Measurements from ENCODE around the gene ADAM17. TPM values are rescaled to one million over a fixed set of nuclear protein-coding genes. Genes with fewer than 3 reads are reported as not detected.
A peak's percentile ranks its signal among the peaks of the same experiment; 100 is the strongest.

Gene ADAM17
- total and polyA plus RNA-seq, 2 of the 13 experiments (the other 11 are each of a cell fraction or from before 2014, with no cell fraction given): 6.5 to 33.4 TPM

- TF ChIP-seq PHF20 (CRISPR knock-in tag; IDR thresholded peaks at IDR 0.05) (0 out of 2 replicates have a peak, but pooled peaks have one; percentile 36), NPAS2 (CRISPR knock-in tag; IDR thresholded peaks at IDR 0.05; ENCODE audit: borderline replicate concordance) (no peak), ZNF83 (CRISPR knock-in tag; IDR thresholded peaks at IDR 0.05; ENCODE audit: borderline replicate concordance) (no peak), AHR (CRISPR knock-in tag; IDR thresholded peaks at IDR 0.05) (no peak), SPEN (CRISPR knock-in tag; IDR thresholded peaks at IDR 0.05; ENCODE audit: low read depth) (peak; percentile 33; the same call in 1 of the 2 replicates), UBTF (CRISPR knock-in tag; IDR thresholded peaks at IDR 0.05) (peak; percentile 70; the same call in 1 of the 2 replicates), MEIS2 (CRISPR knock-in tag; IDR thresholded peaks at IDR 0.05) (peak; percentile 27; the same call in 1 of the 2 replicates), MYC (CRISPR knock-in tag; IDR thresholded peaks at IDR 0.05; ENCODE audit: borderline replicate concordance) (no peak; the same call in 1 of the 2 replicates), ZNF3 (CRISPR knock-in tag; IDR thresholded peaks at IDR 0.05) (no peak), HNRNPLL (IDR thresholded peaks at IDR 0.05; ENCODE audit: low read depth, low read length, poor library complexity, severe bottlenecking) (peak; percentile 21), ZSCAN31 (CRISPR knock-in tag; IDR thresholded peaks at IDR 0.05; ENCODE audit: low read depth) (peak; percentile 57; the same call in 1 of the 2 replicates), TBL1XR1 (IDR thresholded peaks at IDR 0.05; ENCODE audit: borderline replicate concordance, low read length, partially characterized antibody) (no peak), ZEB1 (IDR thresholded peaks at IDR 0.05; ENCODE audit: insufficient replicate concordance, low read depth) (no peak), ZNF558 (CRISPR knock-in tag; IDR thresholded peaks at IDR 0.05; ENCODE audit: borderline replicate concordance) (0 out of 2 replicates have a peak, but pooled peaks have one; percentile 38), ZMAT3 (CRISPR knock-in tag; conservative IDR thresholded peaks at IDR 0.05) (0 out of 2 replicates have a peak, but pooled peaks have one; percentile 38), POLR2G (IDR thresholded peaks at IDR 0.05; ENCODE audit: low read depth, low read length) (peak; percentile 45; the same call in 1 of the 2 replicates), ZNF44 (CRISPR knock-in tag; IDR thresholded peaks at IDR 0.05) (no peak), BRD4 (CRISPR knock-in tag; IDR thresholded peaks at IDR 0.05) (no peak), ZNF777 (CRISPR knock-in tag; IDR thresholded peaks at IDR 0.05) (peak; percentile 77), HOXA3 (CRISPR knock-in tag; IDR thresholded peaks at IDR 0.05) (0 out of 2 replicates have a peak, but pooled peaks have one; percentile 59), ZNF597 (CRISPR knock-in tag; IDR thresholded peaks at IDR 0.05) (no peak), ZFY (CRISPR knock-in tag; IDR thresholded peaks at IDR 0.05) (peak; percentile 88), SAFB2 (CRISPR knock-in tag; IDR thresholded peaks at IDR 0.05; ENCODE audit: borderline replicate concordance, low read depth) (0 out of 2 replicates have a peak, but pooled peaks have one; percentile 38), KDM5B (CRISPR knock-in tag; IDR thresholded peaks at IDR 0.05; ENCODE audit: borderline replicate concordance) (peak; percentile 36; the same call in 1 of the 2 replicates), ZNF18 (CRISPR knock-in tag; IDR thresholded peaks at IDR 0.05; ENCODE audit: insufficient replicate concordance) (no peak), ZMYM4 (CRISPR knock-in tag; IDR thresholded peaks at IDR 0.05) (peak; percentile 26; the same call in 1 of the 2 replicates)
Measured at GRCh38 chr2:9474361-9475057, 81.1 kb downstream of the ADAM17 start, which contains the start of gene IAH1 (continued).
